Jurkat, Clone E6-1 (cell line): Measurements from ENCODE around the gene NAE1.
"Not testable (repeated sequence)": the region's sequence is repeated elsewhere in the genome, so short reads cannot be mapped to it uniquely, and the experiment has no call there.

Experiments used
- DNase-seq: peaks from one replicate; pipeline ENCODE4 v3.0.0-alpha.2; 2011; ENCODE audit warnings: low read depth, low spot score
- H3K4me3 ChIP-seq: 2 replicates; pipeline ENCODE4 v1.5.1; 2011; ENCODE audit warnings: mild to moderate bottlenecking, low read length, control low read depth, moderate library complexity

The NAE1 gene

GRCh38 chr16:66824006-66824405 lies 6.8 kb downstream of the NAE1 start:
- no peak overlapping the region for H3K4me3 ChIP-seq
- no peak for DNase-seq

GRCh38 chr16:66814734-66815133 lies 16.0 kb downstream of the NAE1 start:
- H3K4me3 ChIP-seq, result no peak overlapping the region
- DNase-seq, result no peak

- DNase-seq, result no peak
- H3K4me3 ChIP-seq, result no peak overlapping the region
Measured at GRCh38 chr16:66811043-66811442, 19.7 kb downstream of the NAE1 start.

GRCh38 chr16:66810391-66810790 lies 20.4 kb downstream of the NAE1 start:
- no peak overlapping the region for H3K4me3 ChIP-seq
- DNase-seq, result no peak

GRCh38 chr16:66809765-66810164 lies 21.0 kb downstream of the NAE1 start:
- DNase-seq, result no peak
- H3K4me3 ChIP-seq, result no peak overlapping the region

GRCh38 chr16:66802159-66802558 lies 28.6 kb downstream of the NAE1 start:
- no peak for DNase-seq
- no peak overlapping the region for H3K4me3 ChIP-seq

- DNase-seq, result no peak
- no peak within 1 kb of the TSS for H3K4me3 ChIP-seq
Measured at GRCh38 chr16:66801320-66802105, 29.3 kb downstream of the NAE1 start, which contains the start of gene TERB1. Gene TERB1, minus strand, starts transcription at chr16:66801584. Its CDS starts 4,786 bp downstream, at chr16:66796798.

- no peak for DNase-seq
- no peak overlapping the region for H3K4me3 ChIP-seq
Measured at GRCh38 chr16:66800856-66801255, 29.9 kb downstream of the NAE1 start.

GRCh38 chr16:66798161-66798560 lies 32.6 kb downstream of the NAE1 start:
- H3K4me3 ChIP-seq, result no peak overlapping the region
- no peak for DNase-seq

- DNase-seq, H3K4me3 ChIP-seq: not testable (repeated sequence)
Measured at GRCh38 chr16:66793984-66794383, 36.8 kb downstream of the NAE1 start.

GRCh38 chr16:66790130-66790733 lies 40.5 kb downstream of the NAE1 start:
- H3K4me3 ChIP-seq, result no peak overlapping the region
- DNase-seq, result no peak

- H3K4me3 ChIP-seq, result no peak overlapping the region
Measured at GRCh38 chr16:66787427-66787826, 43.3 kb downstream of the NAE1 start.

GRCh38 chr16:66786551-66786950 lies 44.2 kb downstream of the NAE1 start:
- H3K4me3 ChIP-seq, result no peak overlapping the region
- no peak for DNase-seq

More at GRCh38 chr16:66787427-66787826, 43.3 kb downstream of the NAE1 start:
- DNase-seq, result no peak

- no peak overlapping the region for H3K4me3 ChIP-seq
- DNase-seq, result no peak
Measured at GRCh38 chr16:66776457-66776856, 54.3 kb downstream of the NAE1 start.

- DNase-seq, result no peak
- H3K4me3 ChIP-seq, result no peak overlapping the region
Measured at GRCh38 chr16:66774981-66775380, 55.8 kb downstream of the NAE1 start.

- no peak for DNase-seq
- H3K4me3 ChIP-seq, result no peak overlapping the region
Measured at GRCh38 chr16:66758086-66758485, 72.7 kb downstream of the NAE1 start.

GRCh38 chr16:66754819-66755218 lies 76.0 kb downstream of the NAE1 start:
- DNase-seq, result no peak
- no peak overlapping the region for H3K4me3 ChIP-seq

GRCh38 chr16:66754211-66754610 lies 76.6 kb downstream of the NAE1 start:
- H3K4me3 ChIP-seq, result no peak overlapping the region
- DNase-seq, result no peak

GRCh38 chr16:66752958-66753357 lies 77.8 kb downstream of the NAE1 start:
- H3K4me3 ChIP-seq, result no peak overlapping the region

More at GRCh38 chr16:66752958-66753357, 77.8 kb downstream of the NAE1 start:
- DNase-seq, result no peak
